GM18858 (cell line): ENCODE measurements around the gene SLC13A4.
"Not testable (repeated sequence)": the region's sequence is repeated elsewhere in the genome, so short reads cannot be mapped to it uniquely, and the experiment has no call there.

Experiments used
- ATAC-seq: cut with Tn5 transposase; IDR thresholded peaks from one replicate; pipeline ENCODE4 v1.9.1; 2021; ENCODE audit not compliant: unreplicated experiment

Gene SLC13A4, protein sequence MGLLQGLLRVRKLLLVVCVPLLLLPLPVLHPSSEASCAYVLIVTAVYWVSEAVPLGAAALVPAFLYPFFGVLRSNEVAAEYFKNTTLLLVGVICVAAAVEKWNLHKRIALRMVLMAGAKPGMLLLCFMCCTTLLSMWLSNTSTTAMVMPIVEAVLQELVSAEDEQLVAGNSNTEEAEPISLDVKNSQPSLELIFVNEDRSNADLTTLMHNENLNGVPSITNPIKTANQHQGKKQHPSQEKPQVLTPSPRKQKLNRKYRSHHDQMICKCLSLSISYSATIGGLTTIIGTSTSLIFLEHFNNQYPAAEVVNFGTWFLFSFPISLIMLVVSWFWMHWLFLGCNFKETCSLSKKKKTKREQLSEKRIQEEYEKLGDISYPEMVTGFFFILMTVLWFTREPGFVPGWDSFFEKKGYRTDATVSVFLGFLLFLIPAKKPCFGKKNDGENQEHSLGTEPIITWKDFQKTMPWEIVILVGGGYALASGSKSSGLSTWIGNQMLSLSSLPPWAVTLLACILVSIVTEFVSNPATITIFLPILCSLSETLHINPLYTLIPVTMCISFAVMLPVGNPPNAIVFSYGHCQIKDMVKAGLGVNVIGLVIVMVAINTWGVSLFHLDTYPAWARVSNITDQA

GRCh38 chr7:135728136-135728669 lies at the start of gene SLC13A4:
TSS of gene SLC13A4 (minus strand) at chr7:135728186. CDS start at chr7:135727496, 690 bp downstream.
- no peak for ATAC-seq

DNA sequence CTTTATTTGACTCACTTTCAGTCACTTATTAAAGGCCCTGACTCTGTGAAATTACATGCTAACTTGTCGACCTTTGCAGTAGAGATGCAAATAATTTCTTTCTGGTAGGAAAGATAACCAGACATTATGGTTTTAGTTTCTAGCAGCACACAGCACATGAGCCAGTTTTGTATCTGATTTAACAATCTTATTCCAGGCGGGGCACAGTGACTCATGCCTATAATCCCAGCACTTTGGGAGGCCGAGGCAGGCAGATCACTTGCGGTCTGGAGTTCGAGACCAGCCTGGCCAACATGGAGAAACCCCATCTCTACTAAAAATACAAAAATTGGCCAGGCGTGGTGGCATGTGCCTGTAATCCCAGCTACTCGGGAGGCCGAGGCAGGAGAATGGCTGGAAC lies 47.9 kb upstream of the SLC13A4 start:
- ATAC-seq, result not testable (repeated sequence)

DNA sequence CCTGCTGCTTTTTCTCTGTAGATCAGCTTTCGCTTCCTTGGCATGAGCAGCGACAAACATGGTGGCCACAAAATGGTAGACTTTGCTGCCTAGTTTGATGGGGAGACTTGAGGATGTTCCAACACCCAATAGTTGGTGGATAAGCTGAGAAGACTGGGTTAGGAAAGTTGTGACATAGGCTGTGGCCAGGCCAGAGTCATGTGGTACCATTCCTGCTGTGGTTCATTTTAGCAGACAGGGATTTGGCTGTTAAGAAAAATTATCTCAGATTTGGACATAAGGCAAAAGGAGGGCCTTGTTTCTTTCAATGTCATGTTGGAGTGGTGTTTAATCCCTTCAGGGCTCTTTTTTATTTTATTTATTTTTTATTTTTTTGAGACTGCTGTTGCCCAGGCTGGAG lies 47.2 kb upstream of the SLC13A4 start:
- ATAC-seq, result no peak

GRCh38 chr7:135774284-135774683 lies 46.3 kb upstream of the SLC13A4 start:
- no peak for ATAC-seq

- ATAC-seq, result no peak
Observed at GRCh38 chr7:135773464-135773863, 45.5 kb upstream of the SLC13A4 start.

- no peak for ATAC-seq
Observed at GRCh38 chr7:135772639-135773222, 44.7 kb upstream of the SLC13A4 start.

DNA sequence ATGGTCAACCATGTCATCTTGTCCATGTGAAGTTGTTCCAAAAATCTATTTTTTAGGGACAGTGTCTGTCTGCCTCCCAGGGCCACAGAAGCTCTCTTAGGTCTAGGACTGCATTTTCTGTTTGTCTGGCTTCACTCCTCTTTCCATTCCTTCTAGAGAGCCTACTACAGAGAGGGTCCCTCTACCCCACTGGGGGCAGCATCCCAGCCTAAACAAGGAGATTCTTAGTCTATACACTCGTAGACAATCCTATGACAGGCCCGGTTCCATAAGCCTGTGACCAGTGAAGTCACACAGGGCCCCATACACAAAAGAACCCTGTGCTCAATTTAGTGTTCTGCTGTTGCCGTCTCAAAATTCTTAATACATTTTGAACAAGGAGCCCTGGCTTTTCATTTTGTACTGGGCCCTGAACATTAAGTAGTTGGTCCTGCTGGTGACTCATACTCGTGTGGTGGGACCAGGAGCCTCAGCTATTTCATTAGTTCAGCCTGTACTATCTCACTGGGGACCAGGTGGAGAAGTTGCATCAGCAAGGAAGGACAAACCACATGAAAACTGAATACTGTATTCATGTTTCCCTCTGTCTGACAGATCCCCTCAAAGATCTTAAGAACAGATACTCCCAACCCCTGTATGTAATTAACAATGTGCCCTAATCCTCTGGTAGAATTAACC lies 44.1 kb upstream of the SLC13A4 start:
- no peak for ATAC-seq

- no peak for ATAC-seq
Observed at GRCh38 chr7:135771051-135771450, 43.1 kb upstream of the SLC13A4 start.

DNA sequence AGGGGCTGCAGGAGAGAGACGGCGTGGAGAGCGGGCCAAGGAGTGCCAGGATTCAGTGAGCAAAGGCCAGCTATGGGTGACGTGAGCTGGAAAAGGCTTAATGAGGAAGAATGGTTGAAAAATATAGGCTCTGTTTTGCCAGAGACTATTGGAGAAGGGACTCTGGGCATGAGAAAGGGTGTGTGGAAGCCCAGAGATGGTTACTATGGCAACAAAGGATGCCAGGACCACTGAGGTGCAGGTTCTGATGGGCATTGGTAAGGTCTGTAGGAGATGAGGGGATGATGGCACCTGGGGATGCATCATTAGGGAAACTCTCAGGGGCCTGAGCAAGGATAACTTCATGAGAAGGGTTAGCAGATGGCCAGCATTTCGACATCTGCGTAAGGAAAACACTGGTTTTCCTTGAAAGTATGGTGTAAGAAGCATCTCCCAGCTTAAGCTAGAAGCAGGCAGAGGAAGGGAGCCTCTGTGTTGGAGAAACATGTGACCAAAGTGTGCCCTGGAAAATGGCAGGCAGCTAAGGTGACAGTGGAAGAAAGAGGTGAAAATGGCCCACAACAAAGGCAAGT lies 42.2 kb upstream of the SLC13A4 start:
- ATAC-seq, result no peak

- no peak for ATAC-seq
Observed at GRCh38 chr7:135769005-135769802, 41.2 kb upstream of the SLC13A4 start.

- ATAC-seq, result no peak
Observed at GRCh38 chr7:135768467-135768866, 40.5 kb upstream of the SLC13A4 start.

DNA sequence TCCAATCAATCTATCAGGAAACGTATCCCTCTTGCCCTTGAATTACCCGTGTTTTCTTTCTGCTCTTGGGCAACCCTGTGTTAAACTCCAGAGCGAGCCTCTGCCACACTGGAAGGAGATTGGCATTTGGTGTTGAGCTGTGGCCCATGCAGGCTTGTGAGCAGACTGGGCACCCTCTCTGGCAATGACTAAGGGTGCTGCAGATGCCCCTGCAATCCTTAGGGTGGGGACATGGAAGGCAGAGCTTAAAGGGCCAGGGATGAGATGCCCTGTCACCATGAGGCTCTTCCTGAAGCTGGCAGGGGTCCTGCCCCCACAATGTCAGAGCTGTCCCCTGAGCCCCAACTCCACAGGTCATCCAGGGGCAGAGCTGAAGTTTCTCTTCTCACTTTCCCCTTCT lies 40.1 kb upstream of the SLC13A4 start:
- no peak for ATAC-seq

- ATAC-seq, result no peak
Observed at GRCh38 chr7:135763261-135763660, 35.3 kb upstream of the SLC13A4 start.

- ATAC-seq, result no peak
Observed at GRCh38 chr7:135761751-135762488, 33.9 kb upstream of the SLC13A4 start.

- ATAC-seq, result no peak
Observed at GRCh38 chr7:135759532-135759931, 31.5 kb upstream of the SLC13A4 start.

- ATAC-seq, result no peak
Observed at GRCh38 chr7:135758531-135758932, 30.5 kb upstream of the SLC13A4 start.

DNA sequence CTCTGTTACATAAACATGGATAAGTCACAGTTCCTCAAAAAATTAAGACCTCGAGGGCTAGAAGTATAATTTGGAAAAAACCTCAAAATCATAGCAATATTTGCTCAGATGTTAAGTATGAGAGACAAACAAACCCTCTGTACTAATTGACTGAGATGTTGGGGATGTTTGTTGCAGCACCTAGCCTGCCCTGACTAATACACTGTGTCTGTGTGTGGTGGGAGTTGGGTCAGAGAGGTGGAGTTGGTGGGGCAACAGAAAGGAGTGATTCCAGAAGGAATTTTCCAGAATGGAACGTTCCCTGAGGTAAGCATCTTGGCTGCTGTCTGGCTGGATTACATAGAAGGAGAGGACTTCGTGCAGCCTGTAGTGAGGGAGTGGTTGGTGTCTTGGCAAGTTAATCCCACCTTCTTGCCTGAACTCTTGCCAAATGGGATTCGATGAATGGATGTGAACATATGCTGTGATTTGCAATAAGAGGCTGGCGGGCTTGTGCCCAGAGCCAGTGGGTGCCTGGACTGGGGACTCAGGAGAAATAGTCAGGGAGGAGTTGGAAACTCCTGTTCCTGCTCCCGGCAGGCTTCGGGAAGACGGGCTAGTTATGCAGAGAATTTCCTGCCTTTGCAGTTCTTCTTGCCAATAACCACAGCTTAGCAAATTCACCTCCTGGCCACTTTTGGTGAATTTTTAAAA lies 29.9 kb upstream of the SLC13A4 start:
- no peak for ATAC-seq

GRCh38 chr7:135756191-135756590 lies 28.2 kb upstream of the SLC13A4 start:
- no peak for ATAC-seq

DNA sequence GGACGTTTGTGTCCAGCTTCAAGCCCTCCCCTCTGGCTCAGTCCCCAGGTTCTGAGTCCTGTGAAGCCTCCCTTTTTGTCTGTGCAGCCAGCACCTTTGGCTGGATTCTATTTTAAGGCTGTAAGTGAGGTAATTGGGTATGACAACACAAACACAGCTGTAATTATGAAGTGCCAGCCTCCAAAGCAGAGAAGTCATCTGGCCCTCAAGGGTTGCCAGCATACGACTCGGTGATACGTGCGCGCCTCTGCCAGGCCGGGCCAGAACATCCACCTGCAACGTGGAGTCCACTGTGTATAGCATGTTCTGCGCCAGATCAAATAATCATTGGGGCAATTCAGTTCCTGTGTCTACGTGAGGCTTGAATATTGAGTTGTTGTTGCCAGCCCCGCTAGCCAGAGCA lies 27.4 kb upstream of the SLC13A4 start:
- no peak for ATAC-seq
